Measurements from ENCODE around the gene CTAGE6.
"Not testable (repeated sequence)": the region's sequence is repeated elsewhere in the genome, so short reads cannot be mapped to it uniquely, and the experiment has no call there.

Gene CTAGE6

GRCh38 chr7:143714581-143715454 is 42.7 kb downstream of the CTAGE6 start:
- DNase-seq: not testable (repeated sequence)

- DNase-seq: not testable (repeated sequence)
These were observed 45.1 kb downstream of the CTAGE6 start for GRCh38 chr7:143712381-143712780.

- DNase-seq: not testable (repeated sequence)
These were observed 45.7 kb downstream of the CTAGE6 start for GRCh38 chr7:143711727-143712324.

- not testable (repeated sequence) for DNase-seq
These were observed 47.6 kb downstream of the CTAGE6 start for GRCh38 chr7:143709895-143710294.
